ENCODE results near the gene CCDC88C.

The CCDC88C gene

GRCh38 chr14:91364524-91365270 lies 52.9 kb downstream of the CCDC88C start:
- DNase-seq (ENCODE audit: low read depth): no peak

GRCh38 chr14:91363776-91364523 lies 53.7 kb downstream of the CCDC88C start:
- no peak for DNase-seq (ENCODE audit: low read depth)

GRCh38 chr14:91361233-91361811 lies 56.3 kb downstream of the CCDC88C start:
- DNase-seq (ENCODE audit: low read depth): no peak

- no peak for DNase-seq (ENCODE audit: low read depth)
Measured at GRCh38 chr14:91360490-91361232, 57.0 kb downstream of the CCDC88C start.

GRCh38 chr14:91358654-91359220 lies 58.9 kb downstream of the CCDC88C start:
- no peak for DNase-seq (ENCODE audit: low read depth)

GRCh38 chr14:91358025-91358319 lies 59.6 kb downstream of the CCDC88C start:
- DNase-seq (ENCODE audit: low read depth): no peak

GRCh38 chr14:91357272-91358024 lies 60.2 kb downstream of the CCDC88C start:
- no peak for DNase-seq (ENCODE audit: low read depth)

- no peak for DNase-seq (ENCODE audit: low read depth)
Measured at GRCh38 chr14:91356181-91356763, 61.3 kb downstream of the CCDC88C start.

GRCh38 chr14:91354979-91355685 lies 62.5 kb downstream of the CCDC88C start:
- peak; percentile 38 for DNase-seq (ENCODE audit: low read depth)

- DNase-seq (ENCODE audit: low read depth): no peak
Measured at GRCh38 chr14:91354221-91354916, 63.3 kb downstream of the CCDC88C start.

- DNase-seq (ENCODE audit: low read depth): no peak
Measured at GRCh38 chr14:91352728-91353692, 64.6 kb downstream of the CCDC88C start.

- no peak for DNase-seq (ENCODE audit: low read depth)
Measured at GRCh38 chr14:91352053-91352452, 65.6 kb downstream of the CCDC88C start.

GRCh38 chr14:91351512-91351862 lies 66.1 kb downstream of the CCDC88C start:
- DNase-seq (ENCODE audit: low read depth): no peak

- peak; percentile 42 for DNase-seq (ENCODE audit: low read depth)
Measured at GRCh38 chr14:91350813-91351511, 66.7 kb downstream of the CCDC88C start.

GRCh38 chr14:91350483-91350812 lies 67.2 kb downstream of the CCDC88C start:
- DNase-seq (ENCODE audit: low read depth): no peak

- DNase-seq (ENCODE audit: low read depth): peak; percentile 66
Measured at GRCh38 chr14:91349481-91350074, 68.0 kb downstream of the CCDC88C start.

- no peak for DNase-seq (ENCODE audit: low read depth)
Measured at GRCh38 chr14:91348845-91349465, 68.7 kb downstream of the CCDC88C start.

GRCh38 chr14:91346838-91347173 lies 70.8 kb downstream of the CCDC88C start:
- DNase-seq (ENCODE audit: low read depth): no peak
